Measurements from ENCODE around the gene ZMIZ1.

ZMIZ1 gene

DNA sequence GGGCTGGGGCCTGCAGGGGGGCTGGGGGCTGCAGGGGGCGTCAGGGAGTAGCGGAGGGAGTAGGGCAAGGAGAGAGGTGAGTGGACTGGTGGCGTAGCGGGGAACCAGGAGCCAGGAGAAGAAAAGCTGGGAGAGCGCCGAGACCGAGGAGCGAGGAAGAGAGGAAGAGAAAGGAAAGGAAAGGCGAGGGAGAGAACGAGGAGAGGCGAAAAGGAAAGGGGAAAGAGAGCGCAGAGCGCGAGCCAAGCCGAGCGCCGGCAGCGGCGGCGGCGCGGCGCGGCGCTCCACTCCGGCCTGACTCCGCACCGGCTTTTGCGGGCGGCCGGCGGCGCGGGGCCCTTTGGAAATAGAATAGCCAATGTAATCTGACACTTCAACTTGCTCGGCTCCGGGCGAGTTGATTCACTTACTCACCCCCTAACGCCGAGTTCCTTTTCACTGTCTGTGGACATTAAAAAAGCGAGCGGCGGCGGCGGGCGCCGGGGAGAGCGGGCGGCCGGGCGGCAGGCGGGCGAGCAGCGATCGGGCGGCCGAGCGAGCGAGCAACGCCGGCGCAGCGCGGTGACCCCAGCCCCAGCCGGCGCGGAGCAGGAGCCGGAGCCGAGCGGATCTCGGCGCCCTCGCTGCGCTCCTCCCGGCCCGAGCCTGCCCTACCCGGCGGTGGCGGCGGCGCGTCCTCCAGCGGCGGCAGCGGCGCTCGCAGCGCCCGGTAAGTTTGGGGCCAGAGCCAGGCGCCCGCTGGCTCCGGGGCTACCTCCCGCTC, at the start of gene ZMIZ1 (continued):
- TF ChIP-seq, protein P1, sequence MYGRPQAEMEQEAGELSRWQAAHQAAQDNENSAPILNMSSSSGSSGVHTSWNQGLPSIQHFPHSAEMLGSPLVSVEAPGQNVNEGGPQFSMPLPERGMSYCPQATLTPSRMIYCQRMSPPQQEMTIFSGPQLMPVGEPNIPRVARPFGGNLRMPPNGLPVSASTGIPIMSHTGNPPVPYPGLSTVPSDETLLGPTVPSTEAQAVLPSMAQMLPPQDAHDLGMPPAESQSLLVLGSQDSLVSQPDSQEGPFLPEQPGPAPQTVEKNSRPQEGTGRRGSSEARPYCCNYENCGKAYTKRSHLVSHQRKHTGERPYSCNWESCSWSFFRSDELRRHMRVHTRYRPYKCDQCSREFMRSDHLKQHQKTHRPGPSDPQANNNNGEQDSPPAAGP (tag by site-specific recombination; IDR thresholded peaks at IDR 0.05), result no peak
- TF ChIP-seq, protein P2, sequence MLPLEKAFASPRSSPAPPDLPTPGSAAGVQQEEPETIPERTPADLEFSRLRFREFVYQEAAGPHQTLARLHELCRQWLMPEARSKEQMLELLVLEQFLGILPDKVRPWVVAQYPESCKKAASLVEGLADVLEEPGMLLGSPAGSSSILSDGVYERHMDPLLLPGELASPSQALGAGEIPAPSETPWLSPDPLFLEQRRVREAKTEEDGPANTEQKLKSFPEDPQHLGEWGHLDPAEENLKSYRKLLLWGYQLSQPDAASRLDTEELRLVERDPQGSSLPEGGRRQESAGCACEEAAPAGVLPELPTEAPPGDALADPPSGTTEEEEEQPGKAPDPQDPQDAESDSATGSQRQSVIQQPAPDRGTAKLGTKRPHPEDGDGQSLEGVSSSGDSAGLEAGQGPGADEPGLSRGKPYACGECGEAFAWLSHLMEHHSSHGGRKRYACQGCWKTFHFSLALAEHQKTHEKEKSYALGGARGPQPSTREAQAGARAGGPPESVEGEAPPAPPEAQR (tag by site-specific recombination; IDR thresholded peaks at IDR 0.05), result no peak
- no peak for TF ChIP-seq ZNF423 (tag by site-specific recombination; IDR thresholded peaks at IDR 0.05)
- no peak for TF ChIP-seq ZNF175 (tag by site-specific recombination; IDR thresholded peaks at IDR 0.05)
- no peak for TF ChIP-seq ZNF558 (tag by site-specific recombination; IDR thresholded peaks at IDR 0.05)
- TF ChIP-seq, protein P3, sequence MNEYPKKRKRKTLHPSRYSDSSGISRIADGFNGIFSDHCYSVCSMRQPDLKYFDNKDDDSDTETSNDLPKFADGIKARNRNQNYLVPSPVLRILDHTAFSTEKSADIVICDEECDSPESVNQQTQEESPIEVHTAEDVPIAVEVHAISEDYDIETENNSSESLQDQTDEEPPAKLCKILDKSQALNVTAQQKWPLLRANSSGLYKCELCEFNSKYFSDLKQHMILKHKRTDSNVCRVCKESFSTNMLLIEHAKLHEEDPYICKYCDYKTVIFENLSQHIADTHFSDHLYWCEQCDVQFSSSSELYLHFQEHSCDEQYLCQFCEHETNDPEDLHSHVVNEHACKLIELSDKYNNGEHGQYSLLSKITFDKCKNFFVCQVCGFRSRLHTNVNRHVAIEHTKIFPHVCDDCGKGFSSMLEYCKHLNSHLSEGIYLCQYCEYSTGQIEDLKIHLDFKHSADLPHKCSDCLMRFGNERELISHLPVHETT (tag by site-specific recombination; IDR thresholded peaks at IDR 0.05), result no peak
- no peak for TF ChIP-seq ZNF223 (tag by site-specific recombination; IDR thresholded peaks at IDR 0.05)
- TF ChIP-seq ZNF560 (tag by site-specific recombination; IDR thresholded peaks at IDR 0.05; ENCODE audit: borderline replicate concordance), result no peak
- no peak for TF ChIP-seq ZNF600 (tag by site-specific recombination; IDR thresholded peaks at IDR 0.05)
- TF ChIP-seq GLI4 (tag by site-specific recombination; IDR thresholded peaks at IDR 0.05), result no peak
- peak; percentile 79 for TF ChIP-seq FEZF1 (tag by site-specific recombination; IDR thresholded peaks at IDR 0.05)
- no peak for TF ChIP-seq SP7 (tag by site-specific recombination; IDR thresholded peaks at IDR 0.05)
- no peak for TF ChIP-seq ZNF837 (tag by site-specific recombination; IDR thresholded peaks at IDR 0.05)
- 0 out of 2 replicates have a peak, but pooled peaks have one; percentile 31 for TF ChIP-seq ZNF610 (tag by site-specific recombination; IDR thresholded peaks at IDR 0.05; ENCODE audit: borderline replicate concordance)
- no peak for TF ChIP-seq ZFP3 (tag by site-specific recombination; IDR thresholded peaks at IDR 0.05; ENCODE audit: low read depth)
- TF ChIP-seq, protein P4, sequence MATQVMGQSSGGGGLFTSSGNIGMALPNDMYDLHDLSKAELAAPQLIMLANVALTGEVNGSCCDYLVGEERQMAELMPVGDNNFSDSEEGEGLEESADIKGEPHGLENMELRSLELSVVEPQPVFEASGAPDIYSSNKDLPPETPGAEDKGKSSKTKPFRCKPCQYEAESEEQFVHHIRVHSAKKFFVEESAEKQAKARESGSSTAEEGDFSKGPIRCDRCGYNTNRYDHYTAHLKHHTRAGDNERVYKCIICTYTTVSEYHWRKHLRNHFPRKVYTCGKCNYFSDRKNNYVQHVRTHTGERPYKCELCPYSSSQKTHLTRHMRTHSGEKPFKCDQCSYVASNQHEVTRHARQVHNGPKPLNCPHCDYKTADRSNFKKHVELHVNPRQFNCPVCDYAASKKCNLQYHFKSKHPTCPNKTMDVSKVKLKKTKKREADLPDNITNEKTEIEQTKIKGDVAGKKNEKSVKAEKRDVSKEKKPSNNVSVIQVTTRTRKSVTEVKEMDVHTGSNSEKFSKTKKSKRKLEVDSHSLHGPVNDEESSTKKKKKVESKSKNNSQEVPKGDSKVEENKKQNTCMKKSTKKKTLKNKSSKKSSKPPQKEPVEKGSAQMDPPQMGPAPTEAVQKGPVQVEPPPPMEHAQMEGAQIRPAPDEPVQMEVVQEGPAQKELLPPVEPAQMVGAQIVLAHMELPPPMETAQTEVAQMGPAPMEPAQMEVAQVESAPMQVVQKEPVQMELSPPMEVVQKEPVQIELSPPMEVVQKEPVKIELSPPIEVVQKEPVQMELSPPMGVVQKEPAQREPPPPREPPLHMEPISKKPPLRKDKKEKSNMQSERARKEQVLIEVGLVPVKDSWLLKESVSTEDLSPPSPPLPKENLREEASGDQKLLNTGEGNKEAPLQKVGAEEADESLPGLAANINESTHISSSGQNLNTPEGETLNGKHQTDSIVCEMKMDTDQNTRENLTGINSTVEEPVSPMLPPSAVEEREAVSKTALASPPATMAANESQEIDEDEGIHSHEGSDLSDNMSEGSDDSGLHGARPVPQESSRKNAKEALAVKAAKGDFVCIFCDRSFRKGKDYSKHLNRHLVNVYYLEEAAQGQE (tag by site-specific recombination; IDR thresholded peaks at IDR 0.05), result no peak; the same call in 1 of the 2 replicates
- TF ChIP-seq PATZ1 (tag by site-specific recombination; IDR thresholded peaks at IDR 0.05), result peak; percentile 76
- no peak for TF ChIP-seq OSR2 (tag by site-specific recombination; IDR thresholded peaks at IDR 0.05)
- TF ChIP-seq ZNF404 (tag by site-specific recombination; IDR thresholded peaks at IDR 0.05), result no peak
- TF ChIP-seq ZNF391 (tag by site-specific recombination; IDR thresholded peaks at IDR 0.05; ENCODE audit: borderline replicate concordance, low read depth), result no peak
- no peak for TF ChIP-seq ATF2 (tag by site-specific recombination; IDR thresholded peaks at IDR 0.05; ENCODE audit: low read depth)
- peak; percentile 64; the same call in 1 of the 2 replicates for TF ChIP-seq ZNF184 (tag by site-specific recombination; IDR thresholded peaks at IDR 0.05)
- TF ChIP-seq ZFP41 (tag by site-specific recombination; IDR thresholded peaks at IDR 0.05; ENCODE audit: borderline replicate concordance), result no peak
- peak; percentile 89 for TF ChIP-seq ZNF596 (tag by site-specific recombination; IDR thresholded peaks at IDR 0.05)
- TF ChIP-seq ZNF138 (tag by site-specific recombination; IDR thresholded peaks at IDR 0.05; ENCODE audit: borderline replicate concordance), result no peak
- TF ChIP-seq, protein P5, sequence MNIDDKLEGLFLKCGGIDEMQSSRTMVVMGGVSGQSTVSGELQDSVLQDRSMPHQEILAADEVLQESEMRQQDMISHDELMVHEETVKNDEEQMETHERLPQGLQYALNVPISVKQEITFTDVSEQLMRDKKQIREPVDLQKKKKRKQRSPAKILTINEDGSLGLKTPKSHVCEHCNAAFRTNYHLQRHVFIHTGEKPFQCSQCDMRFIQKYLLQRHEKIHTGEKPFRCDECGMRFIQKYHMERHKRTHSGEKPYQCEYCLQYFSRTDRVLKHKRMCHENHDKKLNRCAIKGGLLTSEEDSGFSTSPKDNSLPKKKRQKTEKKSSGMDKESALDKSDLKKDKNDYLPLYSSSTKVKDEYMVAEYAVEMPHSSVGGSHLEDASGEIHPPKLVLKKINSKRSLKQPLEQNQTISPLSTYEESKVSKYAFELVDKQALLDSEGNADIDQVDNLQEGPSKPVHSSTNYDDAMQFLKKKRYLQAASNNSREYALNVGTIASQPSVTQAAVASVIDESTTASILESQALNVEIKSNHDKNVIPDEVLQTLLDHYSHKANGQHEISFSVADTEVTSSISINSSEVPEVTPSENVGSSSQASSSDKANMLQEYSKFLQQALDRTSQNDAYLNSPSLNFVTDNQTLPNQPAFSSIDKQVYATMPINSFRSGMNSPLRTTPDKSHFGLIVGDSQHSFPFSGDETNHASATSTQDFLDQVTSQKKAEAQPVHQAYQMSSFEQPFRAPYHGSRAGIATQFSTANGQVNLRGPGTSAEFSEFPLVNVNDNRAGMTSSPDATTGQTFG (tag by site-specific recombination; IDR thresholded peaks at IDR 0.05; ENCODE audit: borderline replicate concordance), result no peak

All from HEK293 (cell line).